NCI-H345 (cell line): ENCODE results near the gene GPR158.
A peak's percentile ranks its signal among the peaks of the same experiment; 100 is the strongest.

Source experiments
- DNase-seq: peaks from one replicate; lab custom pipeline; 2025; lab: John Stamatoyannopoulos, UW

GPR158 gene

DNA sequence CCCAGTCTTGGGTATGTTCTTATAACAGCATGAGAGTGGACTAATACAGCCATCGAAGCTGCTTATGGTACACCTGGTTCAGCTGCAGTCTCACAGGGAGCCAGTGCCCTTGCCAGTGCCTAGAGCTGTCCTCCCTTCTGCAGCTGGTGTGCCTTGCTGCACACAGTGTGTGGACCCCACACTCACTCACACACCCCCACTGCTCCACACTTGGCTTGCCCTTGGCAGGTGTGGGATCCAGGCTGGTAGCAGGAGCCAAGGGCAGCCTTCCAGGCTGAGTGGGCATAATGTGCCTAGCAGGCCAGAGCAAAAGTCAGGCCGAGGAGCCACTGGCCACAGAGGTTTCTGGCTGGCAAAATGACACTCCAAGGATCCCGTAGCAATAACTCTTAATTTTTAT is 217.3 kb downstream of the GPR158 start:
- DNase-seq = no peak

DNA sequence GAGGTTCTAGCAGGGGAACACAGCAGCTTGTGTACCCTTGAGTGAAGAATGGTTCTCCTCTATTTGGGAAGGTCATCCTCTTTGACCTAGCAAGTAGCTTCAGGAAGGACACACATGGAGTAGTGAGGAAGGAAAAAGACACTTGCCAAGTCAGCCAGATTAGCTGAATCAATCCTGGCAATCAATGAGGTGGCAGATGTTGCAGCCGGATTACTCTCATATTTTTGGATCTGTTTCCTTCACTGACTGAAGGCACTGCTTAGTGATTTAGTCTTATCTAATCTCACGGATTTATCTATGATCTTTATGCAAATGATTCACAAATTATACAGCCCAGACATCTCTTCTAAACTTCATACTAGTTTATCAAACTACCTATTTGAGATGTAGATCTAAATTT is 218.8 kb downstream of the GPR158 start:
- DNase-seq = no peak

- DNase-seq = no peak
Measured at GRCh38 chr10:25398680-25399079, 223.9 kb downstream of the GPR158 start.

- DNase-seq = no peak
Measured at GRCh38 chr10:25405871-25406270, 231.1 kb downstream of the GPR158 start.

DNA sequence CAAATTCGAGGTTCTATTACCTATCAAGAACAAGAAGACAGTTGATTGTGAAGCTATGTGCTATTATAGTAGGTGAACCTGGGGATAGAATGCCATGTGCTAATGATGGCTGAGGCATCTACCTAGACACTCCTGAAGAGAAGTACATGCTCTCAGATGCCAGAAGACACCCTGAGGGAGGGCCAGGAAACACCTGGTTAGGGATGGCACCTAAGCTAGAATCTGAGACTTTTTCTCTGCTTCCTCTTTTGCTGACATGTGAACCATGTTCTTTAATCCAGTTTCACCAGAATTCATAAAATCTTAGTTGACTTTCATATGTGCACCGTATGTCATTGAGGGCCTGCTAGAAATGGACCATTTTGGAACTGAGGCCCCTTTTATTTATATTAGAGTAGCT is 242.8 kb downstream of the GPR158 start:
- DNase-seq = no peak

DNA sequence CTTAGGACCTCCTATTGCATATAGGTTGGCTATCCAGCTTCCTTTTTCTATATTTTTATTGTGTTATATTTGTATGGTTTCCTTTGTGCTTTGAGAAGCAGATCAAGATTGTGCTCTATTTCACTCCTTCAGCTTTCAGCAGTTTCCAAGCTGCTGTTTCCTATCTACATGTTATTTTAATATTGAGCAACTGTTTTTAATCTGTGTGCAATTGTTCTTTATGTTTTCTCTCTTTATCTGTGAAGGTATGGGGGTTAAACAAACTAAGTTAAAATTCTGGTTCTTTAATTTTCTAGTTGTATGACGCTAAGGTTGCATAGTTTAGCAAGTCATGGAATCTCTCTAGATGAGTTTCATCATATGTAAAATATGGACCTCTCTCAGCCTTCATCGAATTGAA is 251.0 kb downstream of the GPR158 start:
- no peak for DNase-seq

DNA sequence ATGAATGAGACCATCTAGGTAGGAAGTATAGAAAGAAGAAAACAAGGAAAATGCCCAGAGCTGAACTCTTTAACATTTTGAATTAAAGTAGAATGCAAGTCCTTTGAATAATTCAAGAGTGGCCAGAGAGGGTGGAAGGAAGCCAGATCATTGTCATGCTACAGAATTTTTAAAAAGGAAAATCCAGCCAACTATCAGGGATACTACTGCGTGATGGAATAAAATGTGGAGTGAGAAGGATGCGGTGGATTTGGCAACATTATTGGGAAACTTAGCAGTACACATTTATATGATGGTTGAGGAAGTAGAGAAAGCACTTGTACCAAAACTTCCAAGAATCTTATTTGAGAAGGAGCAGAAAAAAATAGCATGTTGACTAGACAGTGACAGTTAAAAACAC is 261.6 kb downstream of the GPR158 start:
- DNase-seq = no peak

DNA sequence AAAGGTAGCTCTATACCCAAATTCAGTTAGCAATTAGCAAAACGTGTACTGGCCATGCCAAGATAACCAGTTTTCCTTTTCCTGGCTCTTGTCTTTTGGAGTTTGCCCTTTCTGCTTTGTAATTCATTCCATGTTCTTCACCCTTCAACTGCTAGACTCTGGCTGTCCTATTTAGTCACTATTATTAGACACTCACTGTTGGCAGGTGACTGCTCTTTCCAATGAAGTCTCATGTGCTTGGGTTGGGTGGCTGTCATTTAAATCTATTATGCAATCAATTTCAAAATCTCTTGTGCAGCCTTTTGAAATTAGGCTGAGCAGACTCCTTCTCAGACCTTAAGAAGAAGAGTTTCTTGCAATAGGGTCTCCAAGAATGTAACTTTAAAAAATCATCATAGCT is 266.5 kb downstream of the GPR158 start:
- DNase-seq = no peak

GRCh38 chr10:25444266-25444665 is 269.5 kb downstream of the GPR158 start:
- DNase-seq = no peak

GRCh38 chr10:25451401-25451800 is 276.6 kb downstream of the GPR158 start:
- no peak for DNase-seq

GRCh38 chr10:25453619-25454018 is 278.8 kb downstream of the GPR158 start:
- no peak for DNase-seq

DNA sequence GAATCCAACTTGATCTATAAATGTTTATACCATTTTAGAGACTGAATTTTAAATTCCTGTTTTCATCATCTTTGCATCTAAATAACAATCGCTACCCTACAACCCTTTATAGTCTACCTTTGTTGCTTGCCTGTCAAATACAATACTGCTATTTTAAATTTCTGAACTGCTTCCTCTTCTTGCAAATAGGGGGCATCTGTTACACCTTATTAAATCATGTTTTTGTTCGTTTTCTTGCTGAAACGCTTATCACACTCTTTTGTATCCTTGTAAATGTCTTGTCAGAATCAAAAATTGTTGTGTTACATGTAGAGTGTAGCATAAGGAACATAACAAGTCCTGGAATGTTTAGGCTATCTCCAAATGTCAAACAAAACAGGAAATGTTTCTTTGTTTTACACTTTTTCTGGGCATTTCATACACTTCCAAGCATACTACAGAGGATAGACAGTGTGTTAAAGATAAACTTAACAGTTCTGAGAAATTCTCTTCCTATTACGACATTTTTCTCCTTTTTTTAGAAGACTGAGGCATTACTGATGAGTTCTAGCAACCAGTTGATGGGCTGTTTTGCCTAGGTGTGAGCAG is 281.3 kb downstream of the GPR158 start:
- DNase-seq = no peak

DNA sequence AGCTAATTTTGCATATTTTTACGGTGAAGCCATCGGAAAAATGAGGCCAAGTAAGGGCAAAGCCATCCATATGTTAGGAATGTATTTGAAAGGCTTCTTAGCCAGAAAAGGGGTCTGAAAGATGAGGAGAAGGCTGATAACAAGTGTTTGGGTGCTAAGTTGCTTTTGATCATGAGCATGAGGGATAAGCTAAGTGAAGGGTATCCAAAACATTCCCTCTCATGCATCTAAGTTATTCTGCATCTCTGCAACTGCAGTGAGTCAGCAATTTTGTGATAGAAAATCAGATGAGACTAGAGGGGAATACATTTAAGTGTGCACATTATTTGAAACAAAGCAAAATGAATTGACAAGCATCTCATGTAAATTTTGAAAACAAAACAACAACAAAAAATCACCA is 282.8 kb downstream of the GPR158 start:
- no peak for DNase-seq

DNA sequence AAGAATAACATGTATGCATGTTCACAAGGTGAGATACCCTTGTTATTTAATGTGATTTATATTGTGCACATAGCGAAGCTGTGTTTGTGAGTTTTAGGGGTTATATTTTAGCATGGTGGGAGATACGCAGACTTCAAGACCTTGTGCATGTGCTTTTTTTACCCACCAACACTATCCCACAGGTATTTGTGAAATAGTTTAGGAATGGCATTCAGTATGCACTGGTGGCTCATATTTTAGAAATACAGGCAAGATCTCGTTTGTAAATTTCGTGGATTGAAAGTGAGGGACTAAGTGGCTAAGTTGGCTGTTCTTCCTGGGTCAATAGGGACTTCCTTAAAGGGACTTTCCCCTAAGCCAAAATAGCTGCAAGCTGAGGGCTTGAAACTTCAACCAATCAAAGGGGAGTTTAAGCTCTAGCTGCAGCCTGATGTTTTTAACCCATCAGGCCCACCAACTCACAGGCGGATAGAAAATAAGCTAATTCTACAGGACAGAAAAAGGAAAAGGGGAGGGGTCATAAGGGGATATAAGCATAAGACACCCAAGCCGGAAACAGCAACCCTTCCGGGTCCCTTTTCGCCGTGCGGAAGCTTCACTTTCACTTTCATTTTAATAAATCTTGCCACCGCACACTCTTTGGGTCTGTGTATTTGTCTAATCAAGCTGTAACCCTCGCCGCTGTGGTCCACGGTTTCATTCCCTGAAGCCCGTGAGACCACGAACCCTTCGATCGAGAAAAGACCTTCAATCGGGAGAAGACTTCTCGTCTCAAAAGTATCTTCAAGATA is 291.0 kb downstream of the GPR158 start:
- DNase-seq = peak; percentile 22

DNA sequence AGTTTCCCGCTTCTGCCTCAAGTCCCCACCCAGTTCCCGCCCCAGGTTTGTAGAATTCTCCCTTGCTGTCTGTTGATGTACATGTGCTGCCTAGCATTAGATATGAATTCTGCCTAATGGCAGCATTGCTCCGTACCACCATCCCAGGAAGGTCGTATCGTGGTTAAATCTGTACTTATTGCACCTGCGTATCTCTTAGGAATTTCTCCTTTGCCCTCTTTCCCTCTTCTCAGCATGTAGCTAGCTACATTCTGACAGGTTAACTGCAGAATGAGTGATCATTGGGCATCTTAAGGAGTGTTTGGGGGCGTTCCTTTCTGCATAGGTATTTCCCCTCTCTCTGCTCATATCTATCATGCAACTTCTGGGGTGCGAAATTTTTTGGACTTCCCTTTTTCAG is 293.1 kb downstream of the GPR158 start:
- no peak for DNase-seq

- no peak for DNase-seq
Measured at GRCh38 chr10:25481467-25481866, 306.7 kb downstream of the GPR158 start.

DNA sequence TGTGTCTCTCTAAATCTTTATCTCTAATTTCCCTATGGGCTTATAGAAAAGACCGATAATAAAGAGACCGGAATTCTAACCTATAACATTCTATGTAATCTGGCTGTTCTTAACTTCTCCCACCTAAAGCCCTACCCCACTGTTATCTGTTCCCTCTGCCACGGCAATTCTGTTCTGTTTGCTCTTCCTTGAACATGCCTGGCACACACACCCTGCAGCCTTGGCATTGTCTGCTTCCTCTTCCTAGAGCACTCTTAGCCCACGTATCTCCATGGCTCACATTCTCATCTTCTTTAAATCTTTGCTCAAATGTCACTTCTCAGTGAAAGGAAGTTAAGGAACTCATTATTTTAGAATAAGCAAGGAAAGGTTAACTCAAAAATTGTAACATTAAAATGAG is 309.2 kb downstream of the GPR158 start:
- no peak for DNase-seq

- no peak for DNase-seq
Measured at GRCh38 chr10:25487266-25487665, 312.5 kb downstream of the GPR158 start.

DNA sequence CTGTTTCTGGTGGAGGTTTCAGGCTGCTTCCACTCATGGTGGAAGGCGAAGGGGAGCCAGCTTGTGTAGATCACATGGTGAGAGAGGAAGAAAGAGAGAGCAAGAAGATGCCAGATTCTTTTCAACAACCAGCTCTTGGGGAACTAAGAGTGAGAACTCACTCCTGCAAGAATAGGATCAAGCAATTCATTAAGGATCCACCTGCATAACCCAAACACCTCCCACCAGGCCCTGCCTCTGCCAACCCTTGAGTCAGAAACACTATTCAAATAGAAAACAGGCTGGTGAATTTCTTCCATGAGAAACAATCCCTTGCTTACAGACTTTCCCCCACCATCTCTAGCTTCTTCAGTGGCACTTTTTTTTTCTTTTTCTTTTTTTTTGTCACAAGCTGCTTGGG is 317.2 kb downstream of the GPR158 start:
- no peak for DNase-seq

- DNase-seq = no peak
Measured at GRCh38 chr10:25492680-25493079, 317.9 kb downstream of the GPR158 start.

DNA sequence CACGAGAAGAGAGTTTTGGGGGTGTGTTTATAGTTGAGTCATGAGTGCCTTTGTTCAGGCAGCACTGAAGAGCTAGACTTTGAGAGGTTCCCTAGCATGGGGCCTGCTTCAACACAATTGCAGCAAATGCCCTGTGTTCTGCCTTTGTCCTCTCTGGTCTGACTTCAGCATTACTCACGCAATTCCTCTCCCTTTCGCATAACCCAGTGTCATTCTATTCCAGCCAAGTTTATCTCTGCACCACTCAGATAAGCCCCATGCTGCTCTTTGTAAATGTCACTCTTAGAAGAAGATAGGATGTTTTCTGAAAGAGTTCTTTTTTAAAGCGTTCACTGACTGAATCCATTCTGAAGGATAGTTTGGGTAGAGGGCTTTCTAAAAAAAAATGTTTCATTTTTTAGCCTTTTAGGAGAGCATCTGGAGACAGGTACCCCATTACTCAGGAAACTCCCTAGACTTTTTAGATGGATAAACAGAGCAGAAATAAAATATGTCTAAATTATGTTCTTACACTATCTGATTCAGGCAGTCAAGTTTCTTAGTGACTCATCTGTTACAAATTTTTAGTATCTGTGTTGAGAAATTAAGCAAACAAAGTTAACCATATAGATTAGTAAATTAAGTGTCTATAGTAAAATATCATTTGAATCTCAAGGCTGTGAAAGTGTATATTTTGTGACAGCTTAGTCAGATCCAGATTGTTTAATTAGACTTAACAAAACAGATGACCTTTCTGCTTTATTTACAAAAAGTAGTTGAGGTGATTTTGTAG is 318.5 kb downstream of the GPR158 start:
- DNase-seq = peak; percentile 76

DNA sequence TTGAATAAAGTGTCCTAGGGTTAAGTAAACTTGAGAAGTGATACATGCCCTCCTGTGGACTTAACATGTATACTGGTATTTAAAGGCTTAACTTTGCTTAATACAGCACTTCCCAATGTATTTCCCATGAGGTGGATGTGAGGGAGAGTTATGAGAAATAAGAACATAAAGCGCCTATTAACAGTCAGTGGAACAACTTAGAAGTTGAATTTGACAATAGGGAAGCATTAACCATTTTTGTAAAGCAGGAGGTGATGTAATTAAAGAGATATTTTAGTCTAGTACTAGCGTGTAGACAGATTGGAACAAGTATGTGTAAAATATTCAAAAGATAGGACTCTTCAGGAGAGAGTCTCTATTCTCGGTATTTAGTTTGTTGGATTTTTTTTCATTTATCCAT is 322.4 kb downstream of the GPR158 start:
- DNase-seq = no peak

DNA sequence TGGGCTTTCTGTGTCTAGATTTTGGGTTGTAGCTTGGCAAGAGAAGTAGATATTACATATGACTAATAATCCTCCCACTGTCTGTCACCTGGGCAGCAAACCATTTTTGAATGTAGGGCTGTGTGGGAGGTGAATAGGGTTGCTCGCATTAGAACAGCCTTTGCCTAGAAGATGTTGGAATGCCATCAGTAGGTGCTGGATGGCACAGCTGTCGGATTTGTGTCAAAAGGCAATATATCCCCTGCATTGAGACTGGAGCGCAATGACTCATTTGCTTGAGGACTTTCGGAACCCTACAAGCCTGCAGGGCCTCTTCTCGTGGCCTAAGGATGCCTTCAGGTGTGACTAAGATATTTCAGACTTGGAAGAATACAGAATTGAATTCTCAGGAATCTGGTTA is 323.8 kb downstream of the GPR158 start:
- DNase-seq = no peak
